H1 (cell line): Measurements from ENCODE around the gene SLC6A6.

Experiments
- ATF3 ChIP-seq: IDR thresholded peaks from 2 replicates; pipeline ENCODE4 v1.6.1; 2011; ENCODE audit warnings: low read depth, mild to moderate bottlenecking, low read length; ENCODE audit not compliant: insufficient read depth
- BRCA1 ChIP-seq: IDR thresholded peaks from 2 replicates; pipeline ENCODE4 v1.6.1; 2012; ENCODE audit warnings: low read depth, low read length, improper control_type of control experiment
- EZH2 ChIP-seq: fragments of 200-600 bp; sonication (generic); IDR thresholded peaks from 2 replicates; pipeline ENCODE4 v1.7.1; 2012; ENCODE audit warnings: low read depth, mild to moderate bottlenecking, moderate library complexity, low read length, inconsistent platforms; ENCODE audit not compliant: severe bottlenecking
- GABPA ChIP-seq: IDR thresholded peaks from 2 replicates; pipeline ENCODE4 v1.6.1; 2011; ENCODE audit warnings: mild to moderate bottlenecking, low read length, moderate library complexity, borderline replicate concordance; ENCODE audit not compliant: insufficient read depth
- HDAC6 ChIP-seq: IDR thresholded peaks from one replicate; pipeline ENCODE4 v1.7.1; 2012; ENCODE audit warnings: low read depth, mild to moderate bottlenecking, inconsistent platforms, low read length, moderate library complexity
- MAFK ChIP-seq: IDR thresholded peaks from 2 replicates; pipeline ENCODE4 v1.6.1; 2012; ENCODE audit warnings: low read depth, mild to moderate bottlenecking, improper control_type of control experiment, low read length
- NRF1 ChIP-seq: IDR thresholded peaks from 2 replicates; pipeline ENCODE4 v1.6.1; 2011; ENCODE audit warnings: mild to moderate bottlenecking, low read depth, low read length, improper control_type of control experiment
- POLR2A ChIP-seq, 2 experiments: IDR thresholded peaks; 1 replicate in 1 of 2; 2 replicates in 1 of 2; pipeline ENCODE4 v1.6.1; 2011; ENCODE audit warnings: low read depth in 2 of 2, low read length in 2 of 2, mild to moderate bottlenecking in 2 of 2; ENCODE audit errors: control extremely low read depth in 1 of 2
- POLR2AphosphoS5 ChIP-seq: IDR thresholded peaks from 2 replicates; pipeline ENCODE4 v1.6.1; 2011; ENCODE audit warnings: low read depth, low read length
- RAD21 ChIP-seq, 2 experiments: IDR thresholded peaks in 1 of 2; conservative IDR thresholded peaks in 1 of 2; 2 replicates each; pipeline ENCODE4 v1.6.1; 2011; ENCODE audit warnings: low read depth in 2 of 2, low read length in 2 of 2, improper control_type of control experiment in 1 of 2, inconsistent platforms in 1 of 2, mild to moderate bottlenecking in 1 of 2, moderate library complexity in 1 of 2
- SP2 ChIP-seq: IDR thresholded peaks from 2 replicates; pipeline ENCODE4 v1.6.1; 2012; ENCODE audit warnings: mild to moderate bottlenecking, low read length, inconsistent platforms
- SRF ChIP-seq: IDR thresholded peaks from 2 replicates; pipeline ENCODE4 v1.6.1; 2011; ENCODE audit warnings: mild to moderate bottlenecking, low read depth, low read length, moderate library complexity
- TF ChIP-seq, protein P1 (sequence below), 3 experiments: IDR thresholded peaks; 1 replicate in 2 of 3; 2 replicates in 1 of 3; pipeline versions ENCODE4 v1.5.1 to v1.6.1; 2011; ENCODE audit warnings: low read length in 3 of 3, mild to moderate bottlenecking in 3 of 3, inconsistent platforms in 2 of 3, low read depth in 1 of 3, moderate library complexity in 1 of 3; ENCODE audit not compliant: insufficient read depth in 1 of 3; ENCODE audit errors: control extremely low read depth in 1 of 3

GRCh38 chr3:14464521-14464920, 62.1 kb downstream of the SLC6A6 start:
- TF ChIP-seq ATF3: no peak
- TF ChIP-seq POLR2A (IDR thresholded peaks at IDR 0.05; ENCODE audit: control extremely low read depth in 1 of 2, low read depth in 2 of 2, low read length in 2 of 2): no peak
- TF ChIP-seq, protein P1, sequence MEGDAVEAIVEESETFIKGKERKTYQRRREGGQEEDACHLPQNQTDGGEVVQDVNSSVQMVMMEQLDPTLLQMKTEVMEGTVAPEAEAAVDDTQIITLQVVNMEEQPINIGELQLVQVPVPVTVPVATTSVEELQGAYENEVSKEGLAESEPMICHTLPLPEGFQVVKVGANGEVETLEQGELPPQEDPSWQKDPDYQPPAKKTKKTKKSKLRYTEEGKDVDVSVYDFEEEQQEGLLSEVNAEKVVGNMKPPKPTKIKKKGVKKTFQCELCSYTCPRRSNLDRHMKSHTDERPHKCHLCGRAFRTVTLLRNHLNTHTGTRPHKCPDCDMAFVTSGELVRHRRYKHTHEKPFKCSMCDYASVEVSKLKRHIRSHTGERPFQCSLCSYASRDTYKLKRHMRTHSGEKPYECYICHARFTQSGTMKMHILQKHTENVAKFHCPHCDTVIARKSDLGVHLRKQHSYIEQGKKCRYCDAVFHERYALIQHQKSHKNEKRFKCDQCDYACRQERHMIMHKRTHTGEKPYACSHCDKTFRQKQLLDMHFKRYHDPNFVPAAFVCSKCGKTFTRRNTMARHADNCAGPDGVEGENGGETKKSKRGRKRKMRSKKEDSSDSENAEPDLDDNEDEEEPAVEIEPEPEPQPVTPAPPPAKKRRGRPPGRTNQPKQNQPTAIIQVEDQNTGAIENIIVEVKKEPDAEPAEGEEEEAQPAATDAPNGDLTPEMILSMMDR (IDR thresholded peaks at IDR 0.05; ENCODE audit: control extremely low read depth in 1 of 3, insufficient read depth in 1 of 3, low read depth in 1 of 3, low read length in 3 of 3): no peak
- TF ChIP-seq HDAC6: no peak
- no peak for TF ChIP-seq RAD21 (IDR thresholded peaks at IDR 0.05 in 1 of 2, conservative IDR thresholded peaks at IDR 0.05 in 1 of 2; ENCODE audit: low read depth in 2 of 2, low read length in 2 of 2)
- no peak for TF ChIP-seq SRF
- no peak for TF ChIP-seq GABPA
- TF ChIP-seq SP2: no peak
- no peak for TF ChIP-seq MAFK
- TF ChIP-seq POLR2AphosphoS5: no peak
- no peak for TF ChIP-seq BRCA1
- no peak for TF ChIP-seq EZH2
- TF ChIP-seq NRF1: no peak
